Suppressor macrophage treated with lipopolysaccharide for 4 hours (primary cell): Measurements from ENCODE around the gene SNRPD2.

Experiments used
- DNase-seq: peaks from one replicate; pipeline ENCODE4 v3.0.0-alpha.2; 2020

The SNRPD2 gene

GRCh38 chr19:45655073-45655472, 36.7 kb downstream of the SNRPD2 start:
- DNase-seq, result no peak

GRCh38 chr19:45653634-45654033, 38.1 kb downstream of the SNRPD2 start:
- no peak for DNase-seq

DNA sequence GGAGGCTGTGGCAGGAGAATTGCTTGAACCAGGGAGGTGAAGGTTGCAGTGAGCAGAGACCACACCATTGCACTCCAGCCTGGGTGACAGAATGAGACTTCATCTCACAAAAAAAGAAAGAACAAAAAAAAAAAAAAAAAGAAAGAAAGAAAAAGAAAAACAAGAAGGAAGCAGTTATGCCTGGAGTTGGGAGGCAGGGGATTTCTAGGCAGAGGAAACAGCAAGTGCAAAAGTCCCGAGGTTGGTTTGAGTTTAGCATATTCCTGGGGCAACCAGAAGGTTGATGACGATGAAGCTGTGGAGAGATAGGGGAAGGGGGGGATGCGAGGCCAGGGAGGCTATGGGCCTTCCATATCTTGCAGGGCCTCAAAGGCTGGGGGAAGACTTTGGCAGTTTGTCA, 41.0 kb downstream of the SNRPD2 start:
- no peak for DNase-seq

DNA sequence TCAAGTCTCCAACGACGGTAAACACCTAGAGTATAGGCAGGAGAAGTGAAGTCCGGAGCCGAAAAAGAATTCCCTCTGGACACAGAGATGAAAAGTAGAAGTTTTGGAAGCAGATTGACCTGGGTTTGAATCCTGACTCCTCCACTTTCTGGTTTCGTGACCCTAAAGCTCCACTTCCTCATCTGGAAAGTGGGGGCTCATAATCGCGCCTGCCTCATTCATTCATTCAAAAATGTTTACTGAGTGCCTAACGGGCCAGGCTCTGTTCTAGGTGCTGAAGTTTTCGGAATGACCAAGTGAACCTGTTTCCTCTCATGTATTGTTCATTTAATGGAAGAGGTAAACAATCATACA, 45.4 kb downstream of the SNRPD2 start:
- DNase-seq, result no peak

- DNase-seq, result peak; percentile 69
These were observed 46.0 kb downstream of the SNRPD2 start for GRCh38 chr19:45645631-45646344.

GRCh38 chr19:45645068-45645630, 46.6 kb downstream of the SNRPD2 start:
- DNase-seq, result no peak

DNA sequence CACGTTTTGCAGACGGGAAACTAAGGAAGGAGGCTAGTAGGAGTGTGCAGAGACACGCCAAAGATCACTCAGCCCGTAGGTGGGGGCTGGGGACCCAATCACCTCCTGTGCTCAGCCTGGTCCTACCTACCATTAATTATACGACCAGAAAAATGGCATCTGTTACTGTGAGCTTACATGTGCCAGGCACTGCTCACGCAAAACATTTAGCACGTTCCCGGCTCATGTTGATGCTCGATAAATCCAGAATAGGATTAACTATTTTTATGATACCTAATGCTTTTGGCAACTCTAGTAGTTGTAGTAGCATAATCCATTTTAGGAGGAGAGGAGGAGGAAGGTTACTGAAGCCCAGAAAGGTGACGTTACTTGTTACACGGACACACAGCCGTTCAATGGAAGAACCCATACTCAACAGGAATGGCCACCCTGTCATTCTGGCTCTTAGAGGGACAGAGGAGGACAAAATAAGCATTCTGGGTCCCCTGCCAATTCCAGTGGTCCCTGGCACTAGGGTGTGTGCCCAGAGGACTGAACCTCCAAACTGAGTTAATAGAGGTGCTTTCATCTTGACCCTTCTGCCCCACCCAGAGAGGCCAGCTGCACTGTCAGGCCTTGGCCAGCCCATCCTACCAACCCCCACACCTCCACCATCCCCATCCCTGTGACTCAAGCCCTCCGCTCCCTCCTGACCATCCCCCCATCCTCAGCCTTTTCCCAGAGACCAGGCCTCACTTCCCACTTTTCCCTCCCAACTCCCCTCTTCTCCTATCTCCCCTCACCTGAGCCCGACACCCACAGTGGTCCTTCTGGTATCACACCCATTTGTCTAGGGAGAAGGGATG, 47.6 kb downstream of the SNRPD2 start:
- DNase-seq, result no peak

- peak; percentile 87 for DNase-seq
These were observed 48.5 kb downstream of the SNRPD2 start for GRCh38 chr19:45643024-45643926.

- peak; percentile 81 for DNase-seq
These were observed 50.3 kb downstream of the SNRPD2 start for GRCh38 chr19:45641274-45642105.

- no peak for DNase-seq
These were observed 50.9 kb downstream of the SNRPD2 start for GRCh38 chr19:45640849-45641273.

DNA sequence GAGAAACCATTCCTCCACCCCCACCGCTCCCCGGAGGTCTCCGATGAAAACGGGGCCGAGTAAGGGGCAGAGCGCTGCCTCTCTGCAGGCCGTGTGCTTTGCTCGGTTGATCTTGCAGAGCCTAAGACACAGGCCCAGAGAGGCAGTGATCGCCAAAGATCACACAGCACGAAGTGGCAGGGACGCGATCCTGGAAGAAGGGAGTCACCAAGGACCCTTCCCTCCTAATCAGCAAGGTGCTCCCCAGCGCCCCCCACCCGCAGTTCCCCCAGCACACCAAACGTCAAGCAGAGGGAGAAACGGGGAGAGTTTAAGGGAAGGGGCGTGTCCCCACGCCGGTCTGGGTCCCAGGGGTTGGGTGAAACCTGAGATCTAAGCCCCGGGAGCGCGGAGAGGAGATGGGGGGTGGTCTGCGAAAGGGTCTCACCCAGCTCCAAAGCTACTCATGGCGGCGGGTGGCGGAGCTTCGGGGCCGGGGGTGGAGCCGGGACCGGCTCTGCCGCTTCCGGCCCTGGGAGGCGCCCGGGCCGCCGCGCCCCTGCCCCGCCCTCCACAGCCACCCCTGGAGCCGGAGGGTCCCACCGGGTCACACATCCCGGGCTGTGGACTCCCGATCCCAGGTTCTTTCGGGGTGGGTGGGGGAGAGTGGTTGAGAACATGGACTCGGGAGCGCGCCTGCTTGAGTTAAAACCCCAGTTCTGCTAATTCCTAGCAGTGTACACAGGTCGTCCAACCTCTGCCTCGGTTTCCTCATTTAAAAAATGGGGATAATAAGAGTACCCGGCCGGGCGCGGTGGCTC, 52.6 kb downstream of the SNRPD2 start, which contains the start of gene EML2:
TSS of gene EML2 (minus strand) at position 468 of the 800 bp plus-strand sequence. CDS start at position 447, 21 bp downstream.
- DNase-seq, result peak; percentile 63

DNA sequence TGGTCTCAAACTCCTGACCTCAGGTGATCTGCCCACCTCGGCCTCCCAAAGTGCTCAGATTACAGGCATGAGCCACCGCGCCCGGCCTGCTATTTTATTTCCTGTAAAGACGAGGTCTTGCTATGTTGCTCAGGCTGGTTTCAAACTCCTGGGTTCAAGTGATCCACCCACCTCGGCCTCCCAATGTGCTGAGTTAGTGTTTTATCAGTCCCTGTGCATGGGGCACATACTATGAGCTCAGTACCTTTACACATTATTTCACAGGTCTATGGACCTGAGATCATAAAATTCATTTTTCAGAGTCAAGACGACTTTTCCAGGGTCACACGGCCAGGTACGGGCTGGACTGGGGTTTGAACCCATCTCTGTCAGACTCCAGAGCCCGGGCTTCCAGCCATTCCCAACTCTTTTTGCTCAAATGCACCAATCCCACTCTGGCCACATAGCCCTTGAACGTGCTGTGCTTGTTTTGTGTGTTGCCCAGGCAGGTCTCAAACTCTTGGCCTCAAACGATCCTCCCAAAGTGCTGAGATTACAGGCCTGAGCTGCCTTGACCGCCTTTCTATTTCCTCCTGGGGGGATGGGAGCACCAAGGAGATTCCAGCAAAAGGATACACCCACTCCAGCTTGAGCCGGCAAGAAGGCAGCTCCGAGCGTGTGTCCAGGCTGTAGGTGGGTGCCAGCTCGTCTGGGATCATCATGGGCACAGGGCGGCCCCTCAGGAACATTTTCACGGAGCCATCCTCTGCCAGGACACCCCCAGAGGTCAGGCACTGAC, 53.7 kb downstream of the SNRPD2 start:
- DNase-seq, result no peak
